CD8-positive, alpha-beta memory T cell (primary cell): Measurements from ENCODE around the gene TMEM151B. TPM values are rescaled to one million over a fixed set of nuclear protein-coding genes. Genes with fewer than 3 reads are reported as not detected.

Experiments used
- CTCF ChIA-PET: fragments of 350-600 bp; sonication (Branson Sonifier 250); formaldehyde crosslinking; loops from one replicate; lab custom pipeline; 2021; ENCODE audit warnings: antibody characterized with exemption; lab: Charles Lee
- POLR2A ChIA-PET: fragments of 350-600 bp; sonication (Branson Sonifier 250); formaldehyde crosslinking; loops from one replicate; lab custom pipeline; 2021; ENCODE audit warnings: antibody characterized with exemption; lab: Charles Lee
- DNase-seq, 5 donors: peaks; one replicate each; pipeline versions ENCODE4 v3.0.0 to v3.0.0-alpha.2; 2020 to 2022; ENCODE audit warnings: mixed read lengths in 1 of 5
- H3K27ac ChIP-seq: one replicate; pipeline ENCODE4 v1.7.0; 2013; ENCODE audit warnings: low read depth, mild to moderate bottlenecking, low read length, moderate library complexity
- H3K27me3 ChIP-seq: 2 replicates; pipeline ENCODE4 v1.7.0; 2013; ENCODE audit warnings: low read length, mild to moderate bottlenecking; ENCODE audit not compliant: insufficient read depth, poor library complexity, severe bottlenecking
- H3K36me3 ChIP-seq: 2 replicates; pipeline ENCODE4 v1.7.0; 2013; ENCODE audit warnings: mild to moderate bottlenecking, low read length, moderate library complexity; ENCODE audit not compliant: insufficient read depth
- H3K4me1 ChIP-seq: 2 replicates; pipeline ENCODE4 v1.7.0; 2013; ENCODE audit warnings: mild to moderate bottlenecking, low read length, moderate library complexity; ENCODE audit not compliant: insufficient read depth
- H3K4me3 ChIP-seq: 2 replicates; pipeline ENCODE4 v1.7.0; 2013; ENCODE audit warnings: mild to moderate bottlenecking, low read length
- H3K9me3 ChIP-seq: 2 replicates; pipeline ENCODE4 v1.7.0; 2013; ENCODE audit warnings: mild to moderate bottlenecking, low read length
- H3K27ac Mint-ChIP-seq, 8 donors: one replicate each; pipeline ENCODE4 v1.8.0; 2020 to 2021; ENCODE audit warnings: mixed read lengths in 8 of 8, mild to moderate bottlenecking in 6 of 8, inconsistent platforms in 3 of 8, moderate library complexity in 3 of 8
- H3K27me3 Mint-ChIP-seq, 2 donors: one replicate each; pipeline ENCODE4 v1.8.0; 2020 to 2021; ENCODE audit warnings: mixed read lengths in 2 of 2, mild to moderate bottlenecking in 1 of 2, moderate library complexity in 1 of 2
- H3K36me3 Mint-ChIP-seq, 3 donors: one replicate each; pipeline ENCODE4 v1.8.0; 2020 to 2021; ENCODE audit warnings: mixed read lengths in 3 of 3, inconsistent platforms in 1 of 3, mild to moderate bottlenecking in 1 of 3
- H3K4me1 Mint-ChIP-seq, 3 donors: one replicate each; pipeline ENCODE4 v1.8.0; 2020 to 2021; ENCODE audit warnings: mixed read lengths in 3 of 3, inconsistent platforms in 1 of 3, mild to moderate bottlenecking in 1 of 3
- H3K4me3 Mint-ChIP-seq, 7 donors: one replicate each; pipeline ENCODE4 v1.8.0; 2020 to 2021; ENCODE audit warnings: mixed read lengths in 7 of 7, mild to moderate bottlenecking in 6 of 7, moderate library complexity in 4 of 7, inconsistent platforms in 2 of 7
- H3K9me3 Mint-ChIP-seq, 5 donors: one replicate each; pipeline ENCODE4 v1.8.0; 2020 to 2022; ENCODE audit warnings: mixed read lengths in 5 of 5, mild to moderate bottlenecking in 3 of 5, moderate library complexity in 2 of 5, inconsistent platforms in 1 of 5
- polyA plus RNA-seq: library from polyadenylated mRNA; unstranded; fragments of 300-500 nt; fragmentation: Illumina TruSeq; gene quantifications from one replicate; pipeline ENCODE4 v1.2.3, GENCODE V29; 2021
- total RNA-seq, 2 experiments: library from RNA; stranded (reverse); gene quantifications; one replicate each; pipeline ENCODE4 v1.2.3, GENCODE V29; 2021

The TMEM151B gene
- total and polyA plus RNA-seq, 3 experiments from 2014 or later = not detected

- peaks cover 13 to 27% (median 25%) of the 10 kb centered on the region in 3 donors for H3K4me1 Mint-ChIP-seq
- Histone ChIP-seq H3K4me1 (peaks cover 4% of the 10 kb centered on the region), H3K9me3 (no peaks in the 10 kb centered on the region), H3K27me3 (peaks cover 51% of the 10 kb centered on the region), H3K4me3 (no peak overlapping the region), H3K36me3 (no peaks in the 10 kb centered on the region), H3K27ac (no peak overlapping the region)
- ChIA-PET POLR2A (no interaction called here), CTCF (interaction anchor here (1.0 to 5.5 kb wide), 10 partner anchors 14 to 117 kb away, joined by 3 to 53 read pairs (median 6); partner anchors contain the start of genes AARS2, HSP90AB1 and SLC35B2)
- peak overlapping the region; percentile 54 to 79 (median 69) for H3K4me3 Mint-ChIP-seq
- no peaks in the 10 kb centered on the region for H3K9me3 Mint-ChIP-seq
- peak overlapping the region in 3 of 8 donors; percentile 16 to 89 (median 37) for H3K27ac Mint-ChIP-seq
- H3K27me3 Mint-ChIP-seq = peaks cover 46 to 50% of the 10 kb centered on the region in 2 donors
- peak in 1 of 5 donors; percentile 20 for DNase-seq
- H3K36me3 Mint-ChIP-seq = peaks cover 0 to 7% (median 5%) of the 10 kb centered on the region in 3 donors
Measured at GRCh38 chr6:44269178-44269920, 901 bp upstream of the TMEM151B start.

- Mint-ChIP-seq H3K27me3 (peaks cover 49 to 54% of the 10 kb centered on the region in 2 donors), H3K36me3 (peaks cover 0 to 8% (median 0%) of the 10 kb centered on the region in 3 donors), H3K27ac (peak overlapping the region in 1 of 8 donors; percentile 81), H3K4me1 (peaks cover 5 to 22% (median 21%) of the 10 kb centered on the region in 3 donors), H3K9me3 (no peaks in the 10 kb centered on the region), H3K4me3 (peak overlapping the region; percentile 34 to 84 (median 78))
- no peak overlapping the region for H3K4me3 ChIP-seq
- CTCF ChIA-PET = interaction anchor here (0.8 to 1.3 kb wide), 4 partner anchors 34 to 76 kb away, joined by 3 to 4 read pairs (median 3); partner anchors contain the start of gene AARS2
- peak in 1 of 5 donors; percentile 53 for DNase-seq
- H3K4me1 ChIP-seq = no peaks in the 10 kb centered on the region
- H3K9me3 ChIP-seq = no peaks in the 10 kb centered on the region
- no peak overlapping the region for H3K27ac ChIP-seq
- H3K36me3 ChIP-seq = no peaks in the 10 kb centered on the region
- POLR2A ChIA-PET = interaction anchor here (1.4 kb wide), 1 partner anchor 24 kb away, joined by 7 read pairs; the partner anchor contains the start of gene HSP90AB1
- peaks cover 51% of the 10 kb centered on the region for H3K27me3 ChIP-seq
Measured at GRCh38 chr6:44270526-44271405, 516 bp downstream of the TMEM151B start.

- H3K36me3 ChIP-seq = no peaks in the 10 kb centered on the region
- no peak overlapping the region for H3K4me3 ChIP-seq
- Mint-ChIP-seq H3K4me3 (peak overlapping the region; percentile 43 to 84 (median 78)), H3K9me3 (no peaks in the 10 kb centered on the region), H3K27ac (no peak overlapping the region), H3K36me3 (peaks cover 0 to 8% (median 0%) of the 10 kb centered on the region in 3 donors), H3K27me3 (peaks cover 49 to 54% of the 10 kb centered on the region in 2 donors), H3K4me1 (peaks cover 4 to 19% (median 19%) of the 10 kb centered on the region in 3 donors)
- CTCF ChIA-PET = interaction anchor here (1.1 kb wide), 1 partner anchor 42 kb away, joined by 3 read pairs; the partner anchor contains the start of gene AARS2
- H3K4me1 ChIP-seq = no peaks in the 10 kb centered on the region
- no peaks in the 10 kb centered on the region for H3K9me3 ChIP-seq
- peaks cover 51% of the 10 kb centered on the region for H3K27me3 ChIP-seq
- H3K27ac ChIP-seq = no peak overlapping the region
- POLR2A ChIA-PET = no interaction called here
- DNase-seq = no peak
Measured at GRCh38 chr6:44271406-44271723, 1.1 kb downstream of the TMEM151B start.

DNA sequence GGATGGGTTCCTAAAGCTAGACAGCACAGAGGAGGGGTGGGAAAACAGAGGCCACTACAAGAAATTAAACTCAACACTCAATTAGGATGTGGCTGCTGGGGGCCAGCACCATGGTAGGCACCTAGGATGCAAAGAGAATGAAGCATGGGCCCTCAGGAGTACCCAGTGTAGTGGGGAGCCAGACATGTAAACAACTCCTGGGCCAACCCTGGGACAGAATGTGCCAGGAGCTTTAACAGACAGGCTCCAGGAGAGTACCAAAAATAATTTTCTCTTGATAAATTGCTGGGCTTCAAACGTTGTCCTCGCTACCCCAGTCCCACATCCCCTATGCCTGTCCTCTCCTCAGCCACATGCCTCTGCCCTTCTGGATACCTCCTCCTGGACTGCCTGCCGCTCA lies 1.7 kb downstream of the TMEM151B start:
- Mint-ChIP-seq H3K9me3 (no peaks in the 10 kb centered on the region), H3K27me3 (peaks cover 53 to 57% of the 10 kb centered on the region in 2 donors), H3K4me1 (peaks cover 4 to 19% (median 16%) of the 10 kb centered on the region in 3 donors), H3K36me3 (peaks cover 0 to 8% (median 0%) of the 10 kb centered on the region in 3 donors), H3K27ac (peak overlapping the region in 1 of 8 donors; percentile 17), H3K4me3 (peak overlapping the region in 4 of 7 donors; percentile 36 to 76 (median 44))
- no peaks in the 10 kb centered on the region for H3K9me3 ChIP-seq
- peaks cover 55% of the 10 kb centered on the region for H3K27me3 ChIP-seq
- H3K36me3 ChIP-seq = no peaks in the 10 kb centered on the region
- CTCF ChIA-PET = interaction anchor here (1.1 kb wide), 1 partner anchor 41 kb away, joined by 3 read pairs; the partner anchor contains the start of gene AARS2
- DNase-seq = no peak
- no peak overlapping the region for H3K27ac ChIP-seq
- no peak overlapping the region for H3K4me3 ChIP-seq
- no peaks in the 10 kb centered on the region for H3K4me1 ChIP-seq
- POLR2A ChIA-PET = no interaction called here

DNA sequence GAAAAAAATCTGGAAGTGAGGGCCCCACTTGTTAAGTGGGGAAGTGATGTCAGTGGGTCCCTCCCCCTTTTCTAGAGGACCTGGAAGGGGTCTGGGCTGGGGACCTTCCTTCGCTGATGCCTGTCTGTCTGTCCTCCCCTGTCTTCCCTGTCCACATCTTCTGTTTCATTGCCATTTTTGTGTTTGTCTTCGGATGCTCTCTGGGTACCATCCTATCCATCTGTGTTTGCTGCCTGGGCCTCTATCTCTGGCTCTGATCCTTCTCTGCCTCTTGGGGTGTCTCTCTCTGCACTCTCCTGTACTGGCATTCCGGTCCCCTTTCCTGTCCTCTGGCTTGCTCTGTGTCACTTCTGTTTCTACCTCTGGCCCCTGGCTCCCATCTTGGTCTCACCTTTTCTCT lies 2.3 kb downstream of the TMEM151B start:
- Histone ChIP-seq H3K27me3 (peaks cover 61% of the 10 kb centered on the region), H3K9me3 (no peaks in the 10 kb centered on the region), H3K27ac (no peak overlapping the region), H3K4me3 (no peak overlapping the region), H3K4me1 (no peaks in the 10 kb centered on the region), H3K36me3 (no peaks in the 10 kb centered on the region)
- peak overlapping the region in 1 of 8 donors; percentile 24 for H3K27ac Mint-ChIP-seq
- peaks cover 58 to 64% of the 10 kb centered on the region in 2 donors for H3K27me3 Mint-ChIP-seq
- H3K36me3 Mint-ChIP-seq = peaks cover 0 to 8% (median 0%) of the 10 kb centered on the region in 3 donors
- H3K9me3 Mint-ChIP-seq = no peaks in the 10 kb centered on the region
- POLR2A ChIA-PET = no interaction called here
- CTCF ChIA-PET = no interaction called here
- DNase-seq = no peak
- H3K4me3 Mint-ChIP-seq = peak overlapping the region in 3 of 7 donors; percentile 44 to 74 (median 52)
- H3K4me1 Mint-ChIP-seq = peaks cover 4 to 18% (median 16%) of the 10 kb centered on the region in 3 donors

- Histone ChIP-seq H3K4me3 (no peak overlapping the region), H3K27me3 (peaks cover 63% of the 10 kb centered on the region), H3K27ac (no peak overlapping the region), H3K9me3 (no peaks in the 10 kb centered on the region), H3K36me3 (no peaks in the 10 kb centered on the region), H3K4me1 (no peaks in the 10 kb centered on the region)
- Mint-ChIP-seq H3K4me3 (peak overlapping the region in 1 of 7 donors; percentile 74), H3K36me3 (peaks cover 0 to 8% (median 0%) of the 10 kb centered on the region in 3 donors), H3K4me1 (peaks cover 0 to 18% (median 12%) of the 10 kb centered on the region in 3 donors), H3K27me3 (peaks cover 60 to 69% of the 10 kb centered on the region in 2 donors), H3K27ac (peak overlapping the region in 1 of 8 donors; percentile 24), H3K9me3 (no peaks in the 10 kb centered on the region)
- ChIA-PET POLR2A (no interaction called here), CTCF (no interaction called here)
- no peak for DNase-seq
Measured at GRCh38 chr6:44272999-44273566, 2.8 kb downstream of the TMEM151B start.

DNA sequence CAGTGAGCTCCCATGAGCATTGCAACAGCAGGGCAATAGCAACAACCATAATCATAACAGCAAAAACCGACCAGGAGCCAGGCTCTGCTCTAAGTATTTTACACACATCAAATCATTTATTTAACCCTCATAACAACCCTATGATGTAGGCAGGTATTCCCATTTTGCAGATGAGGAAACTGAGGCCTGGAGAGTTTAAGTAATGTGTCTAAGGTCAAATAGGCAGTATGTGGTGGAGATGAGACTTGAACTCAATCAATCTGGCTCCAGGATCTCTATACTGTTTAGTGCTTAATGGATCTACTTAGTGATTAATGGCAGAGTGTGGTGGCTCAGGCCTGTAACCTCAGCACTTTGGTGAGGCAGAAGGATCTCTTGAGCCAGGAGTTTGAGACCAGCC lies 3.4 kb downstream of the TMEM151B start:
- Mint-ChIP-seq H3K36me3 (peaks cover 0 to 8% (median 0%) of the 10 kb centered on the region in 3 donors), H3K27me3 (peaks cover 60 to 72% of the 10 kb centered on the region in 2 donors), H3K27ac (no peak overlapping the region), H3K4me1 (peaks cover 0 to 18% (median 12%) of the 10 kb centered on the region in 3 donors), H3K4me3 (peak overlapping the region in 1 of 7 donors; percentile 9), H3K9me3 (no peaks in the 10 kb centered on the region)
- H3K4me1 ChIP-seq = no peaks in the 10 kb centered on the region
- no peak for DNase-seq
- H3K27ac ChIP-seq = no peak overlapping the region
- POLR2A ChIA-PET = no interaction called here
- CTCF ChIA-PET = no interaction called here
- peaks cover 60% of the 10 kb centered on the region for H3K27me3 ChIP-seq
- no peak overlapping the region for H3K4me3 ChIP-seq
- H3K9me3 ChIP-seq = no peaks in the 10 kb centered on the region
- H3K36me3 ChIP-seq = no peaks in the 10 kb centered on the region
